Measurements from ENCODE around the gene RTN4. TPM values are rescaled to one million over a fixed set of nuclear protein-coding genes. Genes with fewer than 3 reads are reported as not detected.

Gene RTN4
- total and polyA plus RNA-seq, 2 of the 4 experiments (the other 2 are of a cell fraction): 77.8 to 588 TPM

DNA sequence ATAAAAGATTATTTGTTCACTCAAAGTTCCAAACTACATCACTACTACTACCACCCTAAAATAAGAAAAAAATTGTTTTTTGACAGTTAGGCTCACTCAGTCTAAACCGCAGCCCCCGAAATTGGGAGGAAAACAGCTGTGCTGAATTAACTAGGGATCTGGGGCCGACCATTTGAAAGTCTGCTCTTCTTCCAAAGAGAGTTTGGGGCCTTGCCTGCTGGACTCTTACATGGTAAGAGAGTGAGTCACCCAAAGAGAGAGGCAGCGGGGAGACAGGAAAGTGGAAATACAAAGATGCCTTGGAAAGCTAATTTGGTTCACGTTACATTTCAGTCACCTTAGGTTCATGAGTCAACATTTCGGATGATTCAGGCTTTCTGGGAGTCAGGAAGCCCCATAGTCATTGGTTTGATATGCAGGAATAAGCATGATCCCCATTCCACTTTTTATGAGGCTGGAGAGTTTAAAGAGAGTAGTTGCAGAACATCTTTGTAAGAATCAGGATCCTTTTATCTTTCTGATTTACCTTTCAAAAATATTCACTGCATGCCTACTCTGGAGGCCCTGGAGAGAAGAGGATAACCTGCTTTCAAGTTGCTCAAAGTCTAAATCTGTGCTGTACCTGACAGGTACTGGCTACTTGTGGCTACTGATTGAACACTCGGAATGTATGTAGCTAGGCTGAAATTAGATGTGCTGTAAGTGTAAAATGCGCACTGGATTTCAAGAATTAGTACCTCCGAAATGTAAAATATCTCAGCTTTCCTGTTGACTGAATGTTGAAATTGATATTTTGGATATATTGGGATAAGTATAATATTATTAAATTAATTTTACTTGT lies 995 bp upstream of the RTN4 start:
- intact Hi-C loops (cut with micrococcal nuclease): no loop called here
- peaks cover 36% of the 10 kb centered on the region for H4K20me1 ChIP-seq (ENCODE audit: insufficient read depth, low read length)
- peak overlapping the region; percentile 99 for H2BK120ac ChIP-seq (ENCODE audit: low read depth, low read length)
- DNase-seq (peak; percentile 100), ATAC-seq (ENCODE audit: low read depth) (peak; percentile 22)
- no TSS peak for BruUV-seq (replicated peaks)
- H4K5ac ChIP-seq (ENCODE audit: low read depth, low read length): peak overlapping the region; percentile 72
- peak overlapping the region; percentile 99 for H3K23ac ChIP-seq (ENCODE audit: low read depth, low read length)
- peak overlapping the region; percentile 99 for H2AK5ac ChIP-seq (ENCODE audit: low read depth, low read length)
- peaks cover 10 to 17% of the 10 kb centered on the region in 2 experiments; a peak in 3 of 4 replicates for H3K79me1 ChIP-seq (ENCODE audit: low read depth in 1 of 2, low read length in 2 of 2)
- dilution Hi-C loops (cut with HindIII; ENCODE audit: low sequenced_read_pairs, unreplicated experiment): no loop called here
- ChIA-PET CTCF (interaction anchor here (0.8 to 3.3 kb wide), 5 partner anchors 39 to 124 kb away, joined by 4 to 26 read pairs (median 5); no protein-coding TSS in a partner anchor), POLR2A (ENCODE audit: unreplicated experiment) (interaction anchor here (0.5 to 1.8 kb wide), 19 partner anchors 14 to 143 kb away, joined by 3 to 11 read pairs (median 3); no protein-coding TSS in a partner anchor)
- H2BK5ac ChIP-seq (ENCODE audit: low read depth, low read length, poor library complexity, severe bottlenecking): peak overlapping the region; percentile 99
- peak overlapping the region; percentile 78 for H3K9ac ChIP-seq (ENCODE audit: low read depth, low read length)
- peaks cover 2% of the 10 kb centered on the region for H3K36me3 ChIP-seq (ENCODE audit: control insufficient read depth, insufficient read depth, low read length)
- H4K91ac ChIP-seq (ENCODE audit: insufficient read depth, low read depth, low read length): peak overlapping the region; percentile 100
- H3K27ac ChIP-seq (ENCODE audit: insufficient read depth, low read length): peak overlapping the region; percentile 93
- in situ Hi-C loops (cut with MboI; ENCODE audit: low sequenced_read_pairs): no loop called here
- H3K4me3 ChIP-seq (ENCODE audit: insufficient read depth, low read depth, low read length): peak overlapping the region; percentile 46
- peak overlapping the region; percentile 99 for H3K4ac ChIP-seq (ENCODE audit: low read depth, low read length)
- peak overlapping the region; percentile 9 for H2AFZ ChIP-seq (replicated peaks; ENCODE audit: low read length, poor library complexity)
- H2BK20ac ChIP-seq (ENCODE audit: low read depth, low read length): peak overlapping the region; percentile 99
- WGBS, 2 experiments (ENCODE audit: extremely low coverage in 2 of 2, insufficient read length in 1 of 2): 3% methylated on average over 6 of the region's 9 CpGs; no CpG with 5 or more reads in 1 of the 2 experiments
- no peaks in the 10 kb centered on the region for H3K9me3 ChIP-seq (ENCODE audit: control insufficient read depth, insufficient read depth, low read length)
- peak overlapping the region; percentile 86 to 98 for H4K8ac ChIP-seq (ENCODE audit: low read depth in 2 of 2, low read length in 2 of 2)
- peak overlapping the region; percentile 95 for H2AK9ac ChIP-seq (replicated peaks; ENCODE audit: low read depth, low read length, poor library complexity)
- H3K56ac ChIP-seq (ENCODE audit: extremely low read depth, insufficient read depth, low read length): peak overlapping the region; percentile 99
- H3K18ac ChIP-seq (ENCODE audit: low read depth, low read length): peak overlapping the region; percentile 85
- peak overlapping the region; percentile 100 for H2BK15ac ChIP-seq (ENCODE audit: low read depth, low read length)
- H3K9me1 ChIP-seq (ENCODE audit: insufficient read depth, low read length): 0 out of 2 replicates have a peak, but pooled peaks cover 3% of the 10 kb centered on the region
- H3K4me2 ChIP-seq (ENCODE audit: low read depth, low read length): peak overlapping the region; percentile 90
- peak overlapping the region; percentile 99 for H3K14ac ChIP-seq (replicated peaks; ENCODE audit: low read depth, low read length)
- H3K4me1 ChIP-seq (ENCODE audit: control insufficient read depth, insufficient read depth, low read length): 0 out of 2 replicates have a peak, but pooled peaks cover 2% of the 10 kb centered on the region
- no peaks in the 10 kb centered on the region for H3K27me3 ChIP-seq (ENCODE audit: control insufficient read depth, insufficient read depth, low read length)
- peak; percentile 91 for TF ChIP-seq CHD1 (IDR thresholded peaks at IDR 0.05; ENCODE audit: low read depth, low read length)
- peak; percentile 56; the same call in 1 of the 2 replicates for TF ChIP-seq CEBPB (IDR thresholded peaks at IDR 0.05; ENCODE audit: low read depth, low read length)
- TF ChIP-seq SMC3 (IDR thresholded peaks at IDR 0.05; ENCODE audit: low read depth, low read length): 0 out of 2 replicates have a peak, but pooled peaks have one; percentile 18
- 0 out of 2 replicates have a peak, but pooled peaks have one; percentile 38 for TF ChIP-seq MXI1 (IDR thresholded peaks at IDR 0.05; ENCODE audit: borderline replicate concordance, low read depth, low read length)
- no peak for TF ChIP-seq USF2 (IDR thresholded peaks at IDR 0.05; ENCODE audit: low read depth, low read length)
- peak; percentile 77 for TF ChIP-seq MAFK (IDR thresholded peaks at IDR 0.05; ENCODE audit: low read depth, low read length)
- TF ChIP-seq, protein P1, sequence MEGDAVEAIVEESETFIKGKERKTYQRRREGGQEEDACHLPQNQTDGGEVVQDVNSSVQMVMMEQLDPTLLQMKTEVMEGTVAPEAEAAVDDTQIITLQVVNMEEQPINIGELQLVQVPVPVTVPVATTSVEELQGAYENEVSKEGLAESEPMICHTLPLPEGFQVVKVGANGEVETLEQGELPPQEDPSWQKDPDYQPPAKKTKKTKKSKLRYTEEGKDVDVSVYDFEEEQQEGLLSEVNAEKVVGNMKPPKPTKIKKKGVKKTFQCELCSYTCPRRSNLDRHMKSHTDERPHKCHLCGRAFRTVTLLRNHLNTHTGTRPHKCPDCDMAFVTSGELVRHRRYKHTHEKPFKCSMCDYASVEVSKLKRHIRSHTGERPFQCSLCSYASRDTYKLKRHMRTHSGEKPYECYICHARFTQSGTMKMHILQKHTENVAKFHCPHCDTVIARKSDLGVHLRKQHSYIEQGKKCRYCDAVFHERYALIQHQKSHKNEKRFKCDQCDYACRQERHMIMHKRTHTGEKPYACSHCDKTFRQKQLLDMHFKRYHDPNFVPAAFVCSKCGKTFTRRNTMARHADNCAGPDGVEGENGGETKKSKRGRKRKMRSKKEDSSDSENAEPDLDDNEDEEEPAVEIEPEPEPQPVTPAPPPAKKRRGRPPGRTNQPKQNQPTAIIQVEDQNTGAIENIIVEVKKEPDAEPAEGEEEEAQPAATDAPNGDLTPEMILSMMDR (conservative IDR thresholded peaks at IDR 0.05; ENCODE audit: low read depth, low read length): no peak
- TF ChIP-seq RAD21 (IDR thresholded peaks at IDR 0.05; ENCODE audit: low read length): peak; percentile 41
- peak; percentile 91 for TF ChIP-seq BHLHE40 (IDR thresholded peaks at IDR 0.05; ENCODE audit: low read depth, low read length)
- TF ChIP-seq POLR2A (IDR thresholded peaks at IDR 0.05; ENCODE audit: low read depth, low read length): peak; percentile 86
- no peak for TF ChIP-seq ELK1 (IDR thresholded peaks at IDR 0.05; ENCODE audit: borderline replicate concordance, low read depth, low read length)
- peak; percentile 90 for TF ChIP-seq NFE2L2 (IDR thresholded peaks at IDR 0.05; ENCODE audit: low read depth, low read length)
- TF ChIP-seq FOS (IDR thresholded peaks at IDR 0.05; ENCODE audit: low read depth, low read length): peak; percentile 99
